Keratinocyte (primary cell): ENCODE measurements around the gene TGFBRAP1. TPM values are rescaled to one million over a fixed set of nuclear protein-coding genes. Genes with fewer than 3 reads are reported as not detected.

ENCODE experiments used
- DNase-seq: peaks from one replicate; pipeline ENCODE4 v3.0.0-alpha.2; 2011; ENCODE audit warnings: low read depth, missing footprints, low spot score
- FAIRE-seq: peaks from 2 replicates; lab custom pipeline; 2011; peaks lifted over from hg19 to GRCh38; lab: Jason Lieb, UNC
- H2AFZ ChIP-seq: 2 replicates; pipeline ENCODE4 v1.6.0; 2012; ENCODE audit warnings: low read length, control low read depth, inconsistent platforms; ENCODE audit not compliant: control insufficient read depth
- H3K27ac ChIP-seq: 2 replicates; pipeline ENCODE4 v1.5.1; 2011; ENCODE audit warnings: low read length; ENCODE audit not compliant: control insufficient read depth, insufficient read depth
- H3K27me3 ChIP-seq: 3 replicates; pipeline ENCODE4 v1.6.0; 2011; ENCODE audit warnings: low read length; ENCODE audit not compliant: control insufficient read depth, insufficient read depth; ENCODE audit errors: extremely low read depth
- H3K36me3 ChIP-seq, 2 experiments: 2 replicates in 1 of 2; 3 replicates in 1 of 2; pipeline ENCODE4 v1.5.1; 2011; ENCODE audit warnings: low read length in 2 of 2, mild to moderate bottlenecking in 1 of 2; ENCODE audit not compliant: control insufficient read depth in 2 of 2, insufficient read depth in 2 of 2; ENCODE audit errors: extremely low read depth in 1 of 2
- H3K4me1 ChIP-seq: 3 replicates; pipeline ENCODE4 v1.5.1; 2011; ENCODE audit warnings: low read length; ENCODE audit not compliant: control insufficient read depth, insufficient read depth; ENCODE audit errors: extremely low read depth
- H3K4me2 ChIP-seq: 3 replicates; pipeline ENCODE4 v1.6.0; 2011; ENCODE audit warnings: low read depth, low read length; ENCODE audit not compliant: control insufficient read depth, insufficient read depth; ENCODE audit errors: extremely low read depth
- H3K4me3 ChIP-seq, 3 experiments: fragments of 200-600 bp in 1 of 3; sonication (generic) in 1 of 3; 2 replicates in 2 of 3; 3 replicates in 1 of 3; pipeline ENCODE4 v1.5.1; 2011 to 2016; ENCODE audit warnings: low read length in 3 of 3, mild to moderate bottlenecking in 3 of 3, control low read depth in 2 of 3, inconsistent platforms in 1 of 3, low read depth in 1 of 3, mixed read lengths in 1 of 3, mixed run types in 1 of 3, moderate library complexity in 1 of 3; ENCODE audit not compliant: control insufficient read depth in 2 of 3, insufficient read depth in 2 of 3; ENCODE audit errors: extremely low read depth in 1 of 3
- H3K79me2 ChIP-seq: 2 replicates; pipeline ENCODE4 v1.6.0; 2012; ENCODE audit warnings: low read length; ENCODE audit not compliant: control insufficient read depth, insufficient read depth
- H3K9ac ChIP-seq: 3 replicates; pipeline ENCODE4 v1.6.0; 2011; ENCODE audit warnings: low read length; ENCODE audit not compliant: control insufficient read depth, insufficient read depth; ENCODE audit errors: extremely low read depth
- H3K9me1 ChIP-seq: 3 replicates; pipeline ENCODE4 v1.6.0; 2011; ENCODE audit warnings: low read length; ENCODE audit not compliant: control insufficient read depth, insufficient read depth; ENCODE audit errors: extremely low read depth
- H3K9me3 ChIP-seq: 2 replicates; pipeline ENCODE4 v1.5.1; 2012; ENCODE audit warnings: low read depth, low read length; ENCODE audit not compliant: control insufficient read depth
- H4K20me1 ChIP-seq: 3 replicates; pipeline ENCODE4 v1.6.0; 2011; ENCODE audit warnings: low read length; ENCODE audit not compliant: control insufficient read depth, insufficient read depth; ENCODE audit errors: extremely low read depth
- CTCF ChIP-seq, 3 experiments: IDR thresholded peaks in 1 of 3; conservative IDR thresholded peaks in 1 of 3; optimal IDR thresholded peaks in 1 of 3; 2 replicates in 2 of 3; 3 replicates in 1 of 3; pipeline versions ENCODE3 to v1.5.1; 2011; ENCODE audit warnings: low read length in 3 of 3, mild to moderate bottlenecking in 3 of 3, moderate library complexity in 2 of 3, control low read depth in 1 of 3, inconsistent platforms in 1 of 3; ENCODE audit not compliant: insufficient read depth in 2 of 3; ENCODE audit errors: extremely low read depth in 1 of 3
- EZH2 ChIP-seq: IDR thresholded peaks from one replicate; pipeline ENCODE4 v1.6.1; 2012; ENCODE audit warnings: inconsistent platforms, mild to moderate bottlenecking, low read length, moderate library complexity
- dilution Hi-C: fragments of 300-500 bp; cut with MboI; formaldehyde crosslinking; loops from one replicate; pipeline ENCODE4 v1.7.0; 2020; ENCODE audit warnings: low sequenced_read_pairs; ENCODE audit not compliant: extremely low pct_ligation_motif_present
- polyA plus RNA-seq, 5 experiments: library from polyadenylated mRNA; depleted of rRNA in 3 of 5; stranded (reverse) in 3 of 5; stranded (forward) in 1 of 5; unstranded in 1 of 5; fragments of >200 nt; gene quantifications; 1 replicate in 1 of 5; 2 replicates in 3 of 5; 3 replicates in 1 of 5; pipeline versions ENCODE4 v1.2.1 to v1.2.3, GENCODE V29; 2011 to 2012; ENCODE audit warnings: missing spikeins in 2 of 5, low read depth in 1 of 5, low replicate concordance in 1 of 5

Gene TGFBRAP1
- polyA plus RNA-seq, 1 donor (not counting 4 experiments of a cell fraction or from before 2014, with no cell fraction given) = 9.3 TPM

GRCh38 chr2:105371156-105371555 is 41.6 kb upstream of the TGFBRAP1 start:
- FAIRE-seq = peak; percentile 52

GRCh38 chr2:105369777-105370690 is 40.5 kb upstream of the TGFBRAP1 start:
- DNase-seq (no peak), FAIRE-seq (peak; percentile 81)
- Histone ChIP-seq H3K27me3 (no peaks in the 10 kb centered on the region), H3K4me2 (no peak overlapping the region), H3K9me3 (no peaks in the 10 kb centered on the region), H3K79me2 (peaks cover 46% of the 10 kb centered on the region), H3K4me3 (no peak overlapping the region), H3K27ac (peak overlapping the region; percentile 47), H3K4me1 (peaks cover 42% of the 10 kb centered on the region), H3K9me1 (no peaks in the 10 kb centered on the region), H3K9ac (no peak overlapping the region), H4K20me1 (peaks cover 8% of the 10 kb centered on the region), H2AFZ (no peak overlapping the region), H3K36me3 (peaks cover 34 to 60% of the 10 kb centered on the region in 2 experiments)
- dilution Hi-C loops = no loop called here
- TF ChIP-seq CTCF (optimal IDR thresholded peaks at IDR 0.05 in 1 of 3, IDR thresholded peaks at IDR 0.05 in 1 of 3, conservative IDR thresholded peaks at IDR 0.05 in 1 of 3; ENCODE audit: extremely low read depth in 1 of 3, insufficient read depth in 2 of 3, low read length in 3 of 3) (peak; percentile 90 to 100 (median 96)), EZH2 (no peak)

More at GRCh38 chr2:105371156-105371555, 41.6 kb upstream of the TGFBRAP1 start:
- Histone ChIP-seq H4K20me1 (peaks cover 8% of the 10 kb centered on the region), H3K79me2 (peaks cover 54% of the 10 kb centered on the region), H3K9me1 (no peaks in the 10 kb centered on the region), H3K27me3 (no peaks in the 10 kb centered on the region), H3K4me1 (peaks cover 54% of the 10 kb centered on the region), H3K4me2 (no peak overlapping the region), H2AFZ (no peak overlapping the region), H3K36me3 (peaks cover 32 to 66% of the 10 kb centered on the region in 2 experiments), H3K9ac (peak overlapping the region; percentile 1), H3K27ac (peak overlapping the region; percentile 69), H3K4me3 (no peak overlapping the region), H3K9me3 (no peaks in the 10 kb centered on the region)
- dilution Hi-C loops = no loop called here
- TF ChIP-seq EZH2 (no peak), CTCF (optimal IDR thresholded peaks at IDR 0.05 in 1 of 3, IDR thresholded peaks at IDR 0.05 in 1 of 3, conservative IDR thresholded peaks at IDR 0.05 in 1 of 3; ENCODE audit: extremely low read depth in 1 of 3, insufficient read depth in 2 of 3, low read length in 3 of 3) (no peak)
- DNase-seq = peak; percentile 66
